HG03439 (cell line): ENCODE data around the gene SIN3A.
"Not testable (repeated sequence)": the region's sequence is repeated elsewhere in the genome, so short reads cannot be mapped to it uniquely, and the experiment has no call there.

Experiments used
- ATAC-seq: cut with Tn5 transposase; IDR thresholded peaks from one replicate; pipeline ENCODE4 v1.9.1; 2021; ENCODE audit warnings: mild to moderate bottlenecking, moderate library complexity; ENCODE audit not compliant: unreplicated experiment

The SIN3A gene

DNA sequence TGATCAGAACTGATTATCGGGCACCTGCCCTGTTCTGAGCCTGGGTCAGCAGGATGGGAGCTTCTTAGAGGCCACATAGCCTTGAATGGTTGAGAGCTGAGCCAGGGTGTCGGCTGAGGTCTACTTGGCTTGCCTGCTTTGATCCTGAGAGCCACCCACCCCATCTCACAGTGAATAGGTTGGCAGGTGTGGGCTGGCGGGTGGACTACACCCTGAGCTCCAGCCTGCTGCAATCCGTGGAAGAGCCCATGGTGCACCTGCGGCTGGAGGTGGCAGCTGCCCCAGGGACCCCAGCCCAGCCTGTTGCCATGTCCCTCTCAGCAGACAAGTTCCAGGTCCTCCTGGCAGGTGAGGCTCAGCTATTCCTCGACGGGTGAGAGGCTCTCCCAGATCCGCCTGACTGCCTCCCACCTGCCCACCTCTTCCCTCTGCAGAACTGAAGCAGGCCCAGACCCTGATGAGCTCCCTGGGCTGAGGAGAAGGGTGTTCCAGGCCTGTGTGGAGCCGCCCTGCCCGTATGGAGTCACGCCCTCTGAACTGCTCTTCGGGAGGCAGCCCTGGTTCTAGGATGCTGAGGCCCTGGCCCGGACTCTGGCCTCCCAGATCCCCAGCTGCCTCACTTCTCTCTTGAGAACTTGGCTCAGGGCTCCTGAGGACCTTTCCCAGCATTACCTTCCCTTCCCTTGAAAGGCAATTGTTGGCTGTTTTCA lies 111.8 kb downstream of the SIN3A start:
- no peak for ATAC-seq

GRCh38 chr15:75338661-75339240 lies 112.7 kb downstream of the SIN3A start:
- no peak for ATAC-seq

DNA sequence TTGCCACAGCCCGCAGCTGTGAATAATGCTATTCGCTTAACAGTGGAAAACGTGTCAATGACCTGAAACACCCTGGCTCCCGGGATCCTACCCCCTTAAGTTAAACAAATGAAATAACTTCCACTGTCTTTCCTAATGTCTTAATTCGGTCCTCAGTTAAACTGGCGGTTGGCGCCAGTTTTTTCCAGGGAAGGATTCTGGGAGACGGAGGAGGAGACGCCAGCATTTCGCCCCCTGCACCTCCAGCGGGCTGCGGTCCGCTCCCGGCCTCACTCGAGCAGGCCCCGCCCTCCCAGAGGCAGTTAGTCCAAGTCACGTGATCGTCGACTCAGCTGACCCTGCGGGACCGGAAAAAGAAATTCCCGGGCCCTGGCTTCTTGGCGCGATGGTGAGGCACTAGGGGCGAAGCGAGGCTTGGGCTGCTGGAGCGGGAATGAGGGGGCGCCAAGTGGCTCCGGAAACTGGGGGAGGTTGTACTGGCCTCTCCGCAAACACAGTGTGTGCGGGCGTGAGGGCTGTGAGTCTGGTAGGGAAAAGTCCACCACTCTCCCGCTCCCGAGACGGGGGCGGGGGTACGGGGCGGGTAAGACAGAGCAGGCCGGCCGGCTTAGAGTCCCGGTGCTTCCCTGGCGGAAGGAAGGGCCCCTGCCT lies 115.7 kb downstream of the SIN3A start, which contains the start of gene COMMD4:
Gene COMMD4 (plus strand): TSS at position 359 of the 651 bp plus-strand sequence. CDS start 27 bp downstream, at position 386.
- ATAC-seq, result peak; percentile 52

- no peak for ATAC-seq
These were observed 116.2 kb downstream of the SIN3A start for GRCh38 chr15:75335313-75335704.

DNA sequence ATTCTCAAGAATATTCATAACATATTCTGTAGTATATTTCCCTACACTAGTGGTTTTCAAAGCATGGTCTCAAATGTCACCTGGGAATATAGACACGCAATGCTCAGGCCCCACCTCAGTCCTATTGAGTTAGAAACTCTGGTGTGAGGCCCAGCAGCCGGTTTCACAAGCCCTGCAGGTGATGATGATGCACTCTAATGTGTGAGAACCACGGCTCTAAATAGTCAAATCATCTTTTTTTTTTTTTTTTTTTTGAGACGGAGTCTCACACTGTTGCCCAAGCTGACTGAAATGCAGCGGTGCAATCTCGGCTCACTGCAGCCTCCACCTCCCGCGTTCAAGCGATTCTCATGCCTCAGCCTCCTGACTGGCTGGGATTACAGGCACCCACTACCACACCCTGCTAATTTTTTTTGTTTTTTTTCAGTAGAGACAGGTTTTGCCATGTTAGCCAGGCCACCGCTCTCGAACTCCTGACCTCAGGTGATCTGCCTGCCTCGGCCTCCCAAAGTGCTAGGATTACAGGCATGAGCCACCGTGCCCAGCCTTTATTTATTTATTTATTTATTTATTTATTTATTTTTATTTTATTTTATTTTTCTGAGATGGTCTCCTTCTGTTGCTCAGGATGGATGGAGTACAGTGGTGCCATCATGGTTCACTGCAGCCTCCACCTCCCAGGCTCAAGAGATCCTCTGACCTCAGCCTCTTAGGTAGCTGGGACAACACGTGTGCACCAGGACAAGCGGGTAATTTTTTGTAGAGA lies 117.7 kb downstream of the SIN3A start:
- peak; percentile 36 for ATAC-seq

- ATAC-seq, result not testable (repeated sequence)
These were observed 119.4 kb downstream of the SIN3A start for GRCh38 chr15:75332093-75332492.

- ATAC-seq, result no peak
These were observed 121.9 kb downstream of the SIN3A start for GRCh38 chr15:75329571-75329970.

DNA sequence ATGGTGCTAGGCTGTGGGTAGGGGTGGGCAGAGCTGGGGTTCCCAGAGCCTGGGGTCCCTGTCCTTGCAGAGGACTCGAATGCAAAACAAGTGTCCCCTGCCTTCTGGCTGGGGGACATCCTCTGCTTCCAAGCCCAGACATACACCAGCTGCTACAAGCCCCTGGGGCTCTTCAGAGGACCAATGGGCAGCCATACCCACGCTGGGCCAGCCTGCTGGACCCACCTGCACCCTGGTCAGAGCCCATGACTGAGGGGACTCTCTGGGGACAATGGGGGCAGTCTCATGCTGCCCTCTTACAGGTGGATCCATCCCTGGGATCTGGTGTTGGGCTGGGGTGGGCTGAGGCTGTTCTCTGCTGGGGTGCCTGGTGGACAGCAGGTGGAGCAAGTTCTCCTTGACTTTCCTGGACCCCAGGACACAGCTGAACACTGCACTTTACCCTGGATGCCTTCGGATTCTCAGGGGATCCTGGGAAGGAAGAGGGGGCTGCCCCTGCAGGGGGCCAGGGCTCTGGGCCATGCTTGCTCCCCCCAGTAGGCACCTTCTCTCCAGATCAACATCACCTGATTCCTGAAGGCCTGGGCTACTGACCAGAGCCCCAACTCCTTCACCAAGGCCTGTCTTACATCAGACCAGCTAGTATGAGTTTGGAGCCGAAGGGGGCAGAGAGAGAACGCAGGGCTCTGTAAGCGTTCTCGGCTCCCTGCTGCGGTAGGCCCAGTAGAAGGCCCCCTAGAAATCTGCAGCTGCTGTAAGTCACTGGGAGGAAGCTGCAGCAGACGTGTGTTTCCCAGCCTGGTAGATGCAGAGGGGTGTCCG lies 122.8 kb downstream of the SIN3A start:
- no peak for ATAC-seq

DNA sequence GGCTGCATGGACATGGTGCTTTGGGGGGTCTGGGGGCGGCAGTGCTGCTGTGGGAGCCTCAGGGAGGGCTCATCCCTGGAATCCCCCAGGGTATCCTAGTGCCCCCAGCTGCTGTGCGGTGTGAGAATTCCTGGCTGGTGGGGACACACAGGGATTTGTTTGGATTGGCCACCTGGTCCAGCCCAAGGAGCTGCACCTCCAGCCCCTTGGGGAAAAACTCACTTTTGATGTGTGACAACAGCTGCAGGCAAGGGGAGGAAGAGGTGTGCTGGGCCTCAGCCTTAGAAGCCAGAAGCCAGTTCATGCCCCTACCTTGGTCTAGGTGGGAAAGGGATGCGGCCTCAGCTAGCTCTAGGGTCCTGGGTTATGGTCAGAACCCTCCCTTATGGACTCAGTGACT lies 124.0 kb downstream of the SIN3A start:
- ATAC-seq, result no peak

GRCh38 chr15:75327005-75327404 lies 124.5 kb downstream of the SIN3A start:
- no peak for ATAC-seq

DNA sequence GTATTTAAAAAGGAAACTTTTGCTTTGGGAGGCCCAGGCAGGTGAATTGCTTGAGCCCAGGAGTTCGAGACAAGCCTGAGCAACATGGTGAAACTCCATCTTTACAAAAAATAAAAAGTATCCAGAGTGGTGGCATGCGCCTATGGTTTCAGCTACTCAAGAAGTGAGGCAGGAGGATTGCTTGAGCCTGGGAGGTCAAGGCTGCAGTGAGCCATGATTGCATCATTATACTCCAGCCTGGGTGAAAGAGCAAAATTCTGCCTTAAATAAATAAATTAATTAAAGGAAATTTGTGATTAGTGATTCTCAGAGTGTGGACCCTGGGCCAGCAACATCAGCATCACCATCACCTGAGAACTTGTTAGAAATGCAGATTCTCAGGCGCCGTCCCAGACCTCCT lies 125.6 kb downstream of the SIN3A start:
- ATAC-seq, result no peak

DNA sequence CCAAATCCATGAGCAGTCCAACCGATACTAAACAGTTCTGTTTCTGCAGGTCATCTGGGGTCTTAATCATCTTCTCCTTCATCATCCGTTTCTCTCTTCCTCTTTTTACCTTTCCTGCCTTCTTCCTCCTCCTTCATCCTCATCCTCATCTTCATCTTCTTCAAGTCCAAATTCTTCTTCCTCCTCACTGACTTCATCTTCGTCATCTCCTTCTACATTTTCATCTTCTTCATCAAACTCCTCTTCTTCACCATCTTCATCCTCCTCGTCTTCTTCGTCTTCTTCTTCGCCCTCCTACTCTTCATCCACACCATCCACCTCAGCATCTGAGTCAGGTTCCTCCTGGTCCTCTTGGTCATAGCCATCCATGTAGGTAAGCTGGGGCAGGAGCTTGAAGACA lies 129.8 kb downstream of the SIN3A start:
- ATAC-seq, result no peak
